IMR-90 (cell line): ENCODE measurements around the gene ODAD3. TPM values are rescaled to one million over a fixed set of nuclear protein-coding genes. Genes with fewer than 3 reads are reported as not detected.

Experiments used
- ATAC-seq: fragments of 200-7000 bp; cut with Tn5 transposase; 2 replicates; pipeline ENCODE4 v1.9.1; 2020; ENCODE audit warnings: low read depth, mild to moderate bottlenecking, moderate library complexity
- BruUV-seq: library from RNA; stranded (reverse); fragments of 400-500 nt; replicated peaks from 2 replicates; lab custom pipeline; 2021; lab: Mats Ljungman, UMichigan
- CTCF ChIA-PET: fragments of 300-600 bp; formaldehyde crosslinking; extraction: SDS; loops from one replicate; lab custom pipeline; 2021; ENCODE audit warnings: antibody characterized with exemption; lab: Yijun Ruan, JAX
- POLR2A ChIA-PET: fragments of 300-600 bp; sonication (Branson Sonifier 250); formaldehyde crosslinking; loops from one replicate; lab custom pipeline; 2022; ENCODE audit warnings: antibody characterized with exemption; ENCODE audit not compliant: unreplicated experiment; lab: Charles Lee
- DNase-seq: peaks from one replicate; pipeline ENCODE4 v3.0.0; 2013
- H2AFZ ChIP-seq: replicated peaks from 2 replicates; pipeline ENCODE3; 2013; ENCODE audit warnings: low read length, mild to moderate bottlenecking; ENCODE audit not compliant: poor library complexity
- H2AK5ac ChIP-seq: 2 replicates; pipeline ENCODE4 v1.6.1; 2013; ENCODE audit warnings: low read depth, low read length, inconsistent platforms
- H2AK9ac ChIP-seq: replicated peaks from 2 replicates; pipeline ENCODE3; 2013; ENCODE audit warnings: mild to moderate bottlenecking, low read depth, low read length, moderate library complexity; ENCODE audit not compliant: poor library complexity
- H2BK120ac ChIP-seq: 2 replicates; pipeline ENCODE4 v1.6.1; 2013; ENCODE audit warnings: low read depth, low read length, inconsistent platforms
- H2BK15ac ChIP-seq: 3 replicates; pipeline ENCODE4 v1.6.1; 2013; ENCODE audit warnings: low read depth, low read length, inconsistent platforms
- H2BK20ac ChIP-seq: 2 replicates; pipeline ENCODE4 v1.6.1; 2013; ENCODE audit warnings: low read depth, mild to moderate bottlenecking, inconsistent platforms, low read length, moderate library complexity
- H2BK5ac ChIP-seq: 2 replicates; pipeline ENCODE4 v1.6.1; 2013; ENCODE audit warnings: mild to moderate bottlenecking, low read depth, low read length, inconsistent platforms; ENCODE audit not compliant: poor library complexity, severe bottlenecking
- H3K14ac ChIP-seq: replicated peaks from 2 replicates; pipeline ENCODE4 v1.6.1; 2013; ENCODE audit warnings: low read depth, low read length, inconsistent platforms
- H3K18ac ChIP-seq: 2 replicates; pipeline ENCODE4 v1.6.1; 2013; ENCODE audit warnings: low read depth, low read length, control low read depth
- H3K23ac ChIP-seq: 2 replicates; pipeline ENCODE4 v1.6.1; 2013; ENCODE audit warnings: low read depth, low read length, inconsistent platforms
- H3K27ac ChIP-seq: 2 replicates; pipeline ENCODE4 v1.5.1; 2013; ENCODE audit warnings: mild to moderate bottlenecking, control low read depth, low read length; ENCODE audit not compliant: insufficient read depth
- H3K27me3 ChIP-seq: 2 replicates; pipeline ENCODE4 v1.6.1; 2013; ENCODE audit warnings: low read length; ENCODE audit not compliant: control insufficient read depth, insufficient read depth
- H3K36me3 ChIP-seq: 2 replicates; pipeline ENCODE4 v1.6.1; 2013; ENCODE audit warnings: low read length, mixed read lengths; ENCODE audit not compliant: control insufficient read depth, insufficient read depth
- H3K4ac ChIP-seq: 2 replicates; pipeline ENCODE4 v1.6.1; 2013; ENCODE audit warnings: low read depth, low read length, inconsistent platforms
- H3K4me1 ChIP-seq: 2 replicates; pipeline ENCODE4 v1.6.1; 2013; ENCODE audit warnings: low read length, mixed read lengths; ENCODE audit not compliant: control insufficient read depth, insufficient read depth
- H3K4me2 ChIP-seq: 2 replicates; pipeline ENCODE4 v1.6.1; 2013; ENCODE audit warnings: low read depth, mild to moderate bottlenecking, control low read depth, low read length, moderate library complexity
- H3K4me3 ChIP-seq: 2 replicates; pipeline ENCODE4 v1.5.1; 2013; ENCODE audit warnings: low read depth, mild to moderate bottlenecking, control low read depth, low read length, moderate library complexity; ENCODE audit not compliant: insufficient read depth
- H3K56ac ChIP-seq: 2 replicates; pipeline ENCODE4 v1.6.1; 2013; ENCODE audit warnings: low read length, inconsistent platforms; ENCODE audit not compliant: insufficient read depth; ENCODE audit errors: extremely low read depth
- H3K79me1 ChIP-seq, 2 experiments: 2 replicates each; pipeline ENCODE4 v1.6.1; 2013; ENCODE audit warnings: low read length in 2 of 2, inconsistent platforms in 1 of 2, low read depth in 1 of 2
- H3K9ac ChIP-seq: 2 replicates; pipeline ENCODE4 v1.6.1; 2013; ENCODE audit warnings: low read depth, low read length, control low read depth
- H3K9me1 ChIP-seq: 2 replicates; pipeline ENCODE4 v1.6.1; 2013; ENCODE audit warnings: low read length, inconsistent platforms; ENCODE audit not compliant: insufficient read depth
- H3K9me3 ChIP-seq: 2 replicates; pipeline ENCODE4 v1.6.1; 2013; ENCODE audit warnings: low read length; ENCODE audit not compliant: control insufficient read depth, insufficient read depth
- H4K20me1 ChIP-seq: 2 replicates; pipeline ENCODE4 v1.6.1; 2013; ENCODE audit warnings: low read length, inconsistent platforms; ENCODE audit not compliant: insufficient read depth
- H4K5ac ChIP-seq: 2 replicates; pipeline ENCODE4 v1.6.1; 2013; ENCODE audit warnings: mild to moderate bottlenecking, low read depth, low read length, control low read depth
- H4K8ac ChIP-seq, 2 experiments: 2 replicates each; pipeline ENCODE4 v1.6.1; 2013; ENCODE audit warnings: low read depth in 2 of 2, low read length in 2 of 2, control low read depth in 1 of 2, inconsistent platforms in 1 of 2
- H4K91ac ChIP-seq: 2 replicates; pipeline ENCODE4 v1.6.1; 2013; ENCODE audit warnings: low read depth, low read length, inconsistent platforms; ENCODE audit not compliant: insufficient read depth
- BHLHE40 ChIP-seq: fragments of 150-350 bp; IDR thresholded peaks from 2 replicates; pipeline ENCODE4 v1.6.1; 2016; ENCODE audit warnings: mild to moderate bottlenecking, low read depth, low read length
- CEBPB ChIP-seq: IDR thresholded peaks from 2 replicates; pipeline ENCODE4 v1.6.1; 2012; ENCODE audit warnings: low read depth, low read length, improper control_type of control experiment
- CHD1 ChIP-seq: IDR thresholded peaks from 2 replicates; pipeline ENCODE4 v1.6.1; 2012; ENCODE audit warnings: low read depth, low read length, improper control_type of control experiment
- FOS ChIP-seq: fragments of 150-350 bp; IDR thresholded peaks from 2 replicates; pipeline ENCODE4 v1.6.1; 2016; ENCODE audit warnings: low read depth, low read length
- MAFK ChIP-seq: IDR thresholded peaks from 2 replicates; pipeline ENCODE4 v1.6.1; 2012; ENCODE audit warnings: low read depth, low read length, improper control_type of control experiment
- MAZ ChIP-seq: IDR thresholded peaks from 2 replicates; pipeline ENCODE4 v1.6.1; 2012; ENCODE audit warnings: low read depth, mild to moderate bottlenecking, low read length, improper control_type of control experiment, moderate library complexity, borderline replicate concordance
- MXI1 ChIP-seq: IDR thresholded peaks from 2 replicates; pipeline ENCODE4 v1.6.1; 2012; ENCODE audit warnings: low read depth, mild to moderate bottlenecking, low read length, moderate library complexity, borderline replicate concordance
- NFE2L2 ChIP-seq: fragments of 150-350 bp; IDR thresholded peaks from 2 replicates; pipeline ENCODE4 v1.6.1; 2016; ENCODE audit warnings: low read depth, mild to moderate bottlenecking, low read length
- POLR2A ChIP-seq: IDR thresholded peaks from 2 replicates; pipeline ENCODE4 v1.6.1; 2012; ENCODE audit warnings: mild to moderate bottlenecking, low read depth, low read length
- RAD21 ChIP-seq: IDR thresholded peaks from 2 replicates; pipeline ENCODE4 v1.6.1; 2012; ENCODE audit warnings: low read length, improper control_type of control experiment
- RCOR1 ChIP-seq: IDR thresholded peaks from 2 replicates; pipeline ENCODE4 v1.6.1; 2012; ENCODE audit warnings: mild to moderate bottlenecking, low read length, improper control_type of control experiment; ENCODE audit not compliant: insufficient replicate concordance
- SMC3 ChIP-seq: fragments of 150-350 bp; IDR thresholded peaks from 2 replicates; pipeline ENCODE4 v1.6.1; 2016; ENCODE audit warnings: low read depth, mild to moderate bottlenecking, antibody characterized with exemption, low read length, moderate library complexity
- WGBS, 2 experiments: methylation state at CpG; one replicate each; pipeline versions ENCODE4 v1.1.5 to v1.1.7; 2013; ENCODE audit warnings: missing lambda C conversion rate in 2 of 2; ENCODE audit not compliant: insufficient read length in 1 of 2; ENCODE audit errors: extremely low coverage in 2 of 2; 5-methylcytosine and 5-hydroxymethylcytosine counted together
- dilution Hi-C: fragments of 300-500 bp; cut with HindIII; formaldehyde crosslinking; loops from one replicate; pipeline ENCODE4 v1.14.3; 2018; ENCODE audit warnings: low sequenced_read_pairs; ENCODE audit not compliant: unreplicated experiment
- in situ Hi-C: fragments of 300-500 bp; cut with MboI; formaldehyde crosslinking; loops from 3 replicates; pipeline ENCODE4 v1.14.3; 2019; ENCODE audit warnings: low sequenced_read_pairs, inconsistent platforms, mixed read lengths
- intact Hi-C: fragments of 100-400 bp; cut with micrococcal nuclease; formaldehyde crosslinking; loops from 2 replicates; pipeline ENCODE4 v1.10.0; 2022
- polyA plus RNA-seq, 3 experiments: library from polyadenylated mRNA; depleted of rRNA; stranded (reverse); fragments of >200 nt; gene quantifications; 2 replicates each; pipeline ENCODE4 v1.2.3, GENCODE V29; 2012; ENCODE audit warnings: low replicate concordance in 1 of 3
- total RNA-seq: library from RNA; depleted of rRNA; stranded (reverse); fragments of >200 nt; gene quantifications from 2 replicates; pipeline ENCODE4 v1.2.3, GENCODE V29; 2012
- TF ChIP-seq, protein P1 (sequence below): fragments of 150-350 bp; IDR thresholded peaks from 2 replicates; pipeline ENCODE4 v1.6.1; 2016; ENCODE audit warnings: low read depth, mild to moderate bottlenecking, low read length, moderate library complexity, borderline replicate concordance
- TF ChIP-seq, protein P2 (sequence below): fragments of 150-350 bp; IDR thresholded peaks from 2 replicates; pipeline ENCODE4 v1.6.1; 2017; ENCODE audit warnings: mild to moderate bottlenecking, antibody characterized with exemption, low read length, low read depth

Gene ODAD3
- total and polyA plus RNA-seq, 2 of the 4 experiments (the other 2 are of a cell fraction): under 0.01 to 0.44 TPM

DNA sequence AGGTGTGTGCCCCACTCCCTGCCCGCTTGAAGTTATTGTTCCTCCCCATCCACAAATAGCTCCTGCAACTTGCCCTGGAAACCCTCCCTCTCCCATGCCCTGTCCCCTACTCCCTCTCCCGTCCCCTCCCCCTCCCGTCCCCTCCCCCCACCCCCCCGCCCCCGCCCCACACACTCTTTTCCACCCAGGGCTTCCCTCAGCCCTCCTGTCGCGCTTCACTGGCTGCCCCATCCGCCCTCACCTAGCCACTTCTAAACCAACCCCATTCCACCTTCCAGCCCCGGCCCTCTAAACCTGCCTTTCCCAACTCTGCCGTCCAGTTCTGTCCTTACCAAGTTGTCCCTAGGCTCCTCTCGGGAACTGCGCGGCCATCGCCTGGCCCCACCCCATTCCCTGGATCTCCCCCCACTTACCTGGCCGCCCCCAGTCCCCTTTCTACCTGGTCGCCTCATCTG lies 16.8 kb downstream of the ODAD3 start:
- H3K36me3 ChIP-seq: no peaks in the 10 kb centered on the region
- no peak overlapping the region for H3K56ac ChIP-seq
- ChIA-PET POLR2A (no interaction called here), CTCF (interaction anchor here (0.8 kb wide), 1 partner anchor 35 kb away, joined by 3 read pairs; no protein-coding TSS in a partner anchor)
- no peak overlapping the region for H3K23ac ChIP-seq
- H2BK5ac ChIP-seq: no peak overlapping the region
- ATAC-seq: no peak
- intact Hi-C loops (no loop called here), in situ Hi-C loops (no loop called here), dilution Hi-C loops (no loop called here)
- no peak for DNase-seq
- H3K4ac ChIP-seq: no peak overlapping the region
- H3K9ac ChIP-seq: no peak overlapping the region
- no peak overlapping the region for H2BK15ac ChIP-seq
- H3K27me3 ChIP-seq: peaks cover 33% of the 10 kb centered on the region
- no TSS peak for BruUV-seq
- no peak overlapping the region for H2AK5ac ChIP-seq
- H3K9me1 ChIP-seq: no peaks in the 10 kb centered on the region
- no peak overlapping the region for H4K8ac ChIP-seq
- no peak overlapping the region for H3K18ac ChIP-seq
- H4K91ac ChIP-seq: no peak overlapping the region
- WGBS, 2 experiments: 0% methylated on average over 3 of the region's 16 CpGs; no CpG with 5 or more reads in 1 of the 2 experiments
- peaks cover 2% of the 10 kb centered on the region; the same call in 1 of the 2 replicates for H3K4me1 ChIP-seq
- no peaks in the 10 kb centered on the region for H3K79me1 ChIP-seq
- H4K20me1 ChIP-seq: no peaks in the 10 kb centered on the region
- no peak overlapping the region for H4K5ac ChIP-seq
- H2BK120ac ChIP-seq: no peak overlapping the region
- no peak overlapping the region for H2BK20ac ChIP-seq
- no peak overlapping the region for H3K14ac ChIP-seq
- no peaks in the 10 kb centered on the region for H3K9me3 ChIP-seq
- H3K27ac ChIP-seq: no peak overlapping the region
- TF ChIP-seq BHLHE40: no peak
- TF ChIP-seq, protein P1, sequence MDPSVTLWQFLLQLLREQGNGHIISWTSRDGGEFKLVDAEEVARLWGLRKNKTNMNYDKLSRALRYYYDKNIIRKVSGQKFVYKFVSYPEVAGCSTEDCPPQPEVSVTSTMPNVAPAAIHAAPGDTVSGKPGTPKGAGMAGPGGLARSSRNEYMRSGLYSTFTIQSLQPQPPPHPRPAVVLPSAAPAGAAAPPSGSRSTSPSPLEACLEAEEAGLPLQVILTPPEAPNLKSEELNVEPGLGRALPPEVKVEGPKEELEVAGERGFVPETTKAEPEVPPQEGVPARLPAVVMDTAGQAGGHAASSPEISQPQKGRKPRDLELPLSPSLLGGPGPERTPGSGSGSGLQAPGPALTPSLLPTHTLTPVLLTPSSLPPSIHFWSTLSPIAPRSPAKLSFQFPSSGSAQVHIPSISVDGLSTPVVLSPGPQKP: no peak
- TF ChIP-seq CHD1: no peak
- TF ChIP-seq CEBPB: no peak
- TF ChIP-seq NFE2L2: no peak
- no peak for TF ChIP-seq MAFK
- no peak for TF ChIP-seq MXI1
- no peak for TF ChIP-seq FOS
- TF ChIP-seq SMC3: no peak
- no peak for TF ChIP-seq RAD21
- TF ChIP-seq MAZ: no peak
- TF ChIP-seq, protein P2, sequence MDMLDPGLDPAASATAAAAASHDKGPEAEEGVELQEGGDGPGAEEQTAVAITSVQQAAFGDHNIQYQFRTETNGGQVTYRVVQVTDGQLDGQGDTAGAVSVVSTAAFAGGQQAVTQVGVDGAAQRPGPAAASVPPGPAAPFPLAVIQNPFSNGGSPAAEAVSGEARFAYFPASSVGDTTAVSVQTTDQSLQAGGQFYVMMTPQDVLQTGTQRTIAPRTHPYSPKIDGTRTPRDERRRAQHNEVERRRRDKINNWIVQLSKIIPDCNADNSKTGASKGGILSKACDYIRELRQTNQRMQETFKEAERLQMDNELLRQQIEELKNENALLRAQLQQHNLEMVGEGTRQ: no peak
- no peak for TF ChIP-seq POLR2A
- no peak for TF ChIP-seq RCOR1
- peak overlapping the region; percentile 34; the same call in 1 of the 2 replicates for H3K4me3 ChIP-seq
- 0 out of 2 replicates have a peak overlapping the region, but pooled peaks have one; percentile 36 for H3K4me2 ChIP-seq
- H2AK9ac ChIP-seq: no peak overlapping the region
- H2AFZ ChIP-seq: no peak overlapping the region
